ENCODE results near the gene TMEM150C.

GRCh38 chr4:82610041-82610440, 48.3 kb upstream of the TMEM150C start:
- TF ChIP-seq RAD21 (IDR thresholded peaks at IDR 0.05; ENCODE audit: low read length) (no peak), RFX5 (IDR thresholded peaks at IDR 0.05; ENCODE audit: low read depth, low read length) (no peak), POLR2A (IDR thresholded peaks at IDR 0.05; ENCODE audit: low read depth, low read length) (no peak), CTCF (conservative IDR thresholded peaks at IDR 0.05; ENCODE audit: low read depth, low read length) (no peak), CHD1 (IDR thresholded peaks at IDR 0.05; ENCODE audit: low read depth, low read length) (no peak), BHLHE40 (IDR thresholded peaks at IDR 0.05; ENCODE audit: low read depth, low read length) (no peak), MAFK (IDR thresholded peaks at IDR 0.05; ENCODE audit: low read depth, low read length) (no peak)
